Peyer's patch (tissue), 4 donors: ENCODE results near the gene TMEM117.

Experiments
- POLR2A ChIP-seq, 2 donors: fragments of 450-650 bp; IDR thresholded peaks; one replicate each; pipeline ENCODE4 v1.5.1; 2017; ENCODE audit warnings: antibody characterized with exemption in 2 of 2, mild to moderate bottlenecking in 2 of 2, moderate library complexity in 2 of 2
- TF ChIP-seq, protein P1 (sequence below), 6 experiments: fragments of 450-650 bp in 4 of 6; fragments of 200-600 bp in 2 of 6; sonication (generic) in 1 of 6; IDR thresholded peaks; one replicate each; pipeline ENCODE4 v1.5.1; 2017 to 2019; ENCODE audit warnings: antibody characterized with exemption in 6 of 6, mild to moderate bottlenecking in 3 of 6, moderate library complexity in 1 of 6

DNA sequence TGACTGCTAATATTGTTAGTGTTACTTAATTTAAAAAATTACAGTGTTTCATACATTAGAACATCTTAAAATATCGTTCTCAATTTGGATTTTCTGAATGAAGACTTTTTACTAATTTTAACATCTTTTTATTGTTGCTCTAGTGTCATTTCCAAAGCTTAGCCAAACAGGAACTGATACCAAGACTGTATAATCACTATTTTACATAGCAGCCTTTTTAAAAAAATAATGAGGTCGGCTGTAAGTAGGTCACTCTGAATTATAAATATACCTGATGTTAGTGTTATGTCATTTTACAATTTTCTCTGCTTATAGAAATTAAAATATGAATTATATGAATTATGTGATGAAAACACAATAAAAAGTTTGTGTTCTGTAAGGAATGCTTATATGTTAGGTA lies 321.5 kb downstream of the TMEM117 start:
- TF ChIP-seq, protein P1, sequence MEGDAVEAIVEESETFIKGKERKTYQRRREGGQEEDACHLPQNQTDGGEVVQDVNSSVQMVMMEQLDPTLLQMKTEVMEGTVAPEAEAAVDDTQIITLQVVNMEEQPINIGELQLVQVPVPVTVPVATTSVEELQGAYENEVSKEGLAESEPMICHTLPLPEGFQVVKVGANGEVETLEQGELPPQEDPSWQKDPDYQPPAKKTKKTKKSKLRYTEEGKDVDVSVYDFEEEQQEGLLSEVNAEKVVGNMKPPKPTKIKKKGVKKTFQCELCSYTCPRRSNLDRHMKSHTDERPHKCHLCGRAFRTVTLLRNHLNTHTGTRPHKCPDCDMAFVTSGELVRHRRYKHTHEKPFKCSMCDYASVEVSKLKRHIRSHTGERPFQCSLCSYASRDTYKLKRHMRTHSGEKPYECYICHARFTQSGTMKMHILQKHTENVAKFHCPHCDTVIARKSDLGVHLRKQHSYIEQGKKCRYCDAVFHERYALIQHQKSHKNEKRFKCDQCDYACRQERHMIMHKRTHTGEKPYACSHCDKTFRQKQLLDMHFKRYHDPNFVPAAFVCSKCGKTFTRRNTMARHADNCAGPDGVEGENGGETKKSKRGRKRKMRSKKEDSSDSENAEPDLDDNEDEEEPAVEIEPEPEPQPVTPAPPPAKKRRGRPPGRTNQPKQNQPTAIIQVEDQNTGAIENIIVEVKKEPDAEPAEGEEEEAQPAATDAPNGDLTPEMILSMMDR (IDR thresholded peaks at IDR 0.05) = no peak
- no peak for TF ChIP-seq POLR2A (IDR thresholded peaks at IDR 0.05)
